WTC11 (cell line): ENCODE data around the gene ELFN1. TPM values are rescaled to one million over a fixed set of nuclear protein-coding genes. Genes with fewer than 3 reads are reported as not detected.

Experiments used
- ATAC-seq: fragments of 200-7000 bp; cut with Tn5 transposase; 2 replicates; pipeline ENCODE4 v1.10.0; 2021; ENCODE audit warnings: mild to moderate bottlenecking, moderate library complexity
- CTCF ChIA-PET: fragments of 300-600 bp; sonication (Branson Sonifier 250); formaldehyde crosslinking; loops from one replicate; lab custom pipeline; 2021; ENCODE audit warnings: antibody characterized with exemption; lab: Charles Lee
- POLR2A ChIA-PET: fragments of 350-600 bp; sonication (Branson Sonifier 250); formaldehyde crosslinking; loops from one replicate; lab custom pipeline; 2021; ENCODE audit warnings: antibody characterized with exemption; lab: Charles Lee
- DNase-seq: peaks from one replicate; pipeline ENCODE4 v3.0.0; 2021; ENCODE audit warnings: low spot score
- H3K27ac Mint-ChIP-seq: 2 replicates; pipeline ENCODE4 v1.8.0; 2021; ENCODE audit warnings: mixed read lengths
- H3K27me3 Mint-ChIP-seq: 2 replicates; pipeline ENCODE4 v1.8.0; 2021; ENCODE audit warnings: low read depth, mild to moderate bottlenecking, moderate library complexity, mixed read lengths
- H3K36me3 Mint-ChIP-seq: 2 replicates; pipeline ENCODE4 v1.8.0; 2021; ENCODE audit warnings: mixed read lengths
- H3K4me1 Mint-ChIP-seq: 2 replicates; pipeline ENCODE4 v1.8.0; 2022; ENCODE audit warnings: mixed read lengths
- H3K4me3 Mint-ChIP-seq: 2 replicates; pipeline ENCODE4 v1.8.0; 2021; ENCODE audit warnings: mild to moderate bottlenecking, moderate library complexity, mixed read lengths
- H3K9me3 Mint-ChIP-seq: 2 replicates; pipeline ENCODE4 v1.8.0; 2021; ENCODE audit warnings: mixed read lengths
- AR ChIP-seq: fragments of 250-450 bp; sonication (Bioruptor Pico); IDR thresholded peaks from 2 replicates; pipeline ENCODE4 v1.9.0; 2021; ENCODE audit warnings: mild to moderate bottlenecking
- CBFB ChIP-seq: sonication (generic); formaldehyde crosslinking; IDR thresholded peaks from 2 replicates; pipeline ENCODE4 v1.8.1; 2022; ENCODE audit warnings: mild to moderate bottlenecking, low read depth, missing genetic modification reagents
- CREB1 ChIP-seq: sonication (generic); formaldehyde crosslinking; IDR thresholded peaks from 2 replicates; pipeline ENCODE4 v1.8.0; 2023; ENCODE audit warnings: mild to moderate bottlenecking, missing genetic modification reagents
- ELF4 ChIP-seq: sonication (generic); formaldehyde crosslinking; IDR thresholded peaks from 2 replicates; pipeline ENCODE4 v1.8.1; 2022; ENCODE audit warnings: low read depth, mild to moderate bottlenecking, moderate library complexity, missing genetic modification reagents
- ERG ChIP-seq: fragments of 250-450 bp; sonication (Bioruptor Pico); IDR thresholded peaks from 2 replicates; pipeline ENCODE4 v1.8.0; 2021; ENCODE audit warnings: mild to moderate bottlenecking
- FOXJ3 ChIP-seq: sonication (generic); formaldehyde crosslinking; IDR thresholded peaks from 2 replicates; pipeline ENCODE4 v1.9.0; 2021; ENCODE audit warnings: missing genetic modification reagents, mild to moderate bottlenecking, borderline replicate concordance
- FOXP1 ChIP-seq: sonication (generic); formaldehyde crosslinking; IDR thresholded peaks from 2 replicates; pipeline ENCODE4 v1.8.0; 2022; ENCODE audit warnings: missing genetic modification reagents, mild to moderate bottlenecking, moderate library complexity, borderline replicate concordance
- GABPB1 ChIP-seq: sonication (generic); formaldehyde crosslinking; IDR thresholded peaks from 2 replicates; pipeline ENCODE4 v1.8.1; 2023; ENCODE audit warnings: mild to moderate bottlenecking, missing genetic modification reagents
- GRHL2 ChIP-seq: fragments of 250-450 bp; sonication (Bioruptor Pico); IDR thresholded peaks from 2 replicates; pipeline ENCODE4 v1.8.0; 2022; ENCODE audit warnings: mild to moderate bottlenecking, moderate library complexity; ENCODE audit not compliant: insufficient replicate concordance, severe bottlenecking
- HMGA2 ChIP-seq: fragments of 250-450 bp; sonication (Bioruptor Pico); IDR thresholded peaks from 2 replicates; pipeline ENCODE4 v1.4.0; 2021; ENCODE audit warnings: mild to moderate bottlenecking, moderate library complexity
- JAZF1 ChIP-seq: fragments of 250-450 bp; sonication (Bioruptor Pico); IDR thresholded peaks from 2 replicates; pipeline ENCODE4 v1.9.0; 2021; ENCODE audit warnings: moderate library complexity, mild to moderate bottlenecking, inconsistent platforms
- MAX ChIP-seq: sonication (generic); formaldehyde crosslinking; IDR thresholded peaks from 2 replicates; pipeline ENCODE4 v1.8.0; 2022; ENCODE audit warnings: mild to moderate bottlenecking, missing genetic modification reagents
- MLX ChIP-seq: sonication (generic); formaldehyde crosslinking; IDR thresholded peaks from 2 replicates; pipeline ENCODE4 v1.8.1; 2023; ENCODE audit warnings: mild to moderate bottlenecking, missing genetic modification reagents, moderate library complexity
- MXD4 ChIP-seq: fragments of 250-450 bp; sonication (Bioruptor Pico); IDR thresholded peaks from 2 replicates; pipeline ENCODE4 v1.8.0; 2021; ENCODE audit warnings: mild to moderate bottlenecking, moderate library complexity, borderline replicate concordance
- NFYB ChIP-seq: sonication (generic); formaldehyde crosslinking; conservative IDR thresholded peaks from 2 replicates; pipeline ENCODE4 v1.8.0; 2022; ENCODE audit warnings: low read depth, missing genetic modification reagents
- NR2C2 ChIP-seq: sonication (generic); formaldehyde crosslinking; IDR thresholded peaks from 2 replicates; pipeline ENCODE4 v1.8.0; 2022; ENCODE audit warnings: mild to moderate bottlenecking, missing genetic modification reagents
- NR3C1 ChIP-seq: sonication (generic); formaldehyde crosslinking; conservative IDR thresholded peaks from 2 replicates; pipeline ENCODE4 v1.8.1; 2023; ENCODE audit warnings: low read depth, mild to moderate bottlenecking, missing genetic modification reagents
- RELA ChIP-seq: sonication (generic); formaldehyde crosslinking; IDR thresholded peaks from 2 replicates; pipeline ENCODE4 v1.8.1; 2022; ENCODE audit warnings: missing genetic modification reagents, mild to moderate bottlenecking, borderline replicate concordance
- SMAD4 ChIP-seq: sonication (generic); formaldehyde crosslinking; IDR thresholded peaks from 2 replicates; pipeline ENCODE4 v1.8.0; 2022; ENCODE audit warnings: mild to moderate bottlenecking, missing genetic modification reagents
- SOX15 ChIP-seq: fragments of 250-450 bp; sonication (Bioruptor Pico); IDR thresholded peaks from 2 replicates; pipeline ENCODE4 v1.9.0; 2021; ENCODE audit warnings: mild to moderate bottlenecking
- SP1 ChIP-seq: sonication (generic); formaldehyde crosslinking; conservative IDR thresholded peaks from 2 replicates; pipeline ENCODE4 v1.8.1; 2022; ENCODE audit warnings: missing genetic modification reagents
- STAT6 ChIP-seq: sonication (generic); formaldehyde crosslinking; conservative IDR thresholded peaks from 2 replicates; pipeline ENCODE4 v1.8.1; 2023; ENCODE audit warnings: mild to moderate bottlenecking, low read depth, missing genetic modification reagents, moderate library complexity
- ZNF138 ChIP-seq: sonication (generic); formaldehyde crosslinking; conservative IDR thresholded peaks from 2 replicates; pipeline ENCODE4 v1.8.1; 2022; ENCODE audit warnings: mild to moderate bottlenecking, moderate library complexity, missing genetic modification reagents
- ZNF219 ChIP-seq: sonication (generic); formaldehyde crosslinking; IDR thresholded peaks from 2 replicates; pipeline ENCODE4 v1.8.0; 2023; ENCODE audit warnings: missing genetic modification reagents, mild to moderate bottlenecking, borderline replicate concordance
- ZNF416 ChIP-seq: fragments of 250-450 bp; sonication (Bioruptor Pico); IDR thresholded peaks from 2 replicates; pipeline ENCODE4 v1.9.0; 2021; ENCODE audit warnings: mild to moderate bottlenecking, inconsistent platforms
- ZNF671 ChIP-seq: fragments of 250-450 bp; sonication (Bioruptor Pico); IDR thresholded peaks from 2 replicates; pipeline ENCODE4 v1.8.0; 2021; ENCODE audit warnings: mild to moderate bottlenecking
- total RNA-seq: library from RNA; stranded (reverse); gene quantifications from 3 replicates; pipeline ENCODE4 v1.2.3, GENCODE V29; 2021

Gene ELFN1
- total RNA-seq, 1 experiment from 2014 or later, result 4.6 TPM

GRCh38 chr7:1748076-1748838 is 78.2 kb downstream of the ELFN1 start (continued):
- TF ChIP-seq FOXJ3 (CRISPR knock-in tag), result no peak
- no peak for TF ChIP-seq GRHL2 (CRISPR knock-in tag)
- no peak for TF ChIP-seq SOX15

GRCh38 chr7:1748839-1749173 is 78.7 kb downstream of the ELFN1 start:
- no peak overlapping the region for H3K4me3 Mint-ChIP-seq
- ATAC-seq (no peak), DNase-seq (no peak)
- no peak for TF ChIP-seq FOXP1
- TF ChIP-seq NR2C2 (CRISPR knock-in tag), result no peak
- no peak for TF ChIP-seq ZNF138 (CRISPR knock-in tag)
- TF ChIP-seq ZNF219 (CRISPR knock-in tag), result no peak
- no peak for TF ChIP-seq MXD4
- TF ChIP-seq NR3C1 (CRISPR knock-in tag), result no peak
- TF ChIP-seq GABPB1, result no peak
- TF ChIP-seq STAT6 (CRISPR knock-in tag), result no peak
- no peak for TF ChIP-seq JAZF1 (CRISPR knock-in tag)
- no peak for TF ChIP-seq SMAD4 (CRISPR knock-in tag)
- no peak for TF ChIP-seq ELF4 (CRISPR knock-in tag)
- TF ChIP-seq MLX (CRISPR knock-in tag), result no peak
- ChIA-PET POLR2A (no interaction called here), CTCF (interaction anchor here (0.7 kb wide), 1 partner anchor 85 kb away, joined by 5 read pairs; no protein-coding TSS in a partner anchor)
- H3K27me3 Mint-ChIP-seq, result no peaks in the 10 kb centered on the region
- peaks cover 3% of the 10 kb centered on the region; the same call in 1 of the 2 replicates for H3K4me1 Mint-ChIP-seq
- H3K36me3 Mint-ChIP-seq, result no peaks in the 10 kb centered on the region
- no peak overlapping the region for H3K27ac Mint-ChIP-seq
- no peaks in the 10 kb centered on the region for H3K9me3 Mint-ChIP-seq

GRCh38 chr7:1749351-1749863 is 79.3 kb downstream of the ELFN1 start:
- H3K27ac Mint-ChIP-seq, result no peak overlapping the region
- POLR2A ChIA-PET, result no interaction called here
- H3K27me3 Mint-ChIP-seq, result 0 out of 2 replicates have a peak, but pooled peaks cover 4% of the 10 kb centered on the region
- H3K36me3 Mint-ChIP-seq, result no peaks in the 10 kb centered on the region
- no peak for DNase-seq
- H3K4me3 Mint-ChIP-seq, result no peak overlapping the region
- no peak for ATAC-seq
- no peaks in the 10 kb centered on the region for H3K9me3 Mint-ChIP-seq
- CTCF ChIA-PET, result interaction anchor here (0.7 to 1.1 kb wide), 3 partner anchors 9 to 85 kb away, joined by 3 to 5 read pairs (median 4); no protein-coding TSS in a partner anchor
- peaks cover 3% of the 10 kb centered on the region; the same call in 1 of the 2 replicates for H3K4me1 Mint-ChIP-seq
- TF ChIP-seq NR3C1 (CRISPR knock-in tag) (no peak), AR (CRISPR knock-in tag) (no peak), MAX (CRISPR knock-in tag) (no peak), SP1 (CRISPR knock-in tag) (no peak), ZNF671 (CRISPR knock-in tag) (no peak), MLX (CRISPR knock-in tag) (no peak), ZNF416 (no peak), NFYB (CRISPR knock-in tag) (no peak), CBFB (CRISPR knock-in tag) (no peak), RELA (CRISPR knock-in tag) (no peak), HMGA2 (CRISPR knock-in tag) (no peak), CREB1 (no peak), ERG (CRISPR knock-in tag) (no peak)
